ENCODE results near the gene CCL17.
"Not testable (repeated sequence)": the region's sequence is repeated elsewhere in the genome, so short reads cannot be mapped to it uniquely, and the experiment has no call there.

Gene CCL17

DNA sequence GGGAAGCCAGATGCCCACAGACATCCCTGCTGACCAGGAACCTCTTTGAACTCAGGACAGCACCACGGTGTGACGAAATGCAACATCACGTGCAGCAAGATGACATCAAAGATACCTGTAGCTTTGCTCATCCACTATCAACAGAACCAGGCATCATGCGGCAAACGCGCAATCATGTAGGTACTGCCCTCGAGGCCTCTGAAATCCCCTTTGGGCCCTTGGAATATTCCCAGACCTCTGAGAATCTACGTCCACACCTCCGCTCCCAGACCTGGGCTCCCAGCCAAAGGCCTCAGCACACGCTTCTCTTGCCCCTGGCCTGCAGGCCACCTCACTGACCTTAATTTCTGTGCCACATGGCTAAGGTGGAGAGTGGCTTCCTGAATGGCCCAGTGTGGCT is 25.0 kb upstream of the CCL17 start:
- DNase-seq = no peak

DNA sequence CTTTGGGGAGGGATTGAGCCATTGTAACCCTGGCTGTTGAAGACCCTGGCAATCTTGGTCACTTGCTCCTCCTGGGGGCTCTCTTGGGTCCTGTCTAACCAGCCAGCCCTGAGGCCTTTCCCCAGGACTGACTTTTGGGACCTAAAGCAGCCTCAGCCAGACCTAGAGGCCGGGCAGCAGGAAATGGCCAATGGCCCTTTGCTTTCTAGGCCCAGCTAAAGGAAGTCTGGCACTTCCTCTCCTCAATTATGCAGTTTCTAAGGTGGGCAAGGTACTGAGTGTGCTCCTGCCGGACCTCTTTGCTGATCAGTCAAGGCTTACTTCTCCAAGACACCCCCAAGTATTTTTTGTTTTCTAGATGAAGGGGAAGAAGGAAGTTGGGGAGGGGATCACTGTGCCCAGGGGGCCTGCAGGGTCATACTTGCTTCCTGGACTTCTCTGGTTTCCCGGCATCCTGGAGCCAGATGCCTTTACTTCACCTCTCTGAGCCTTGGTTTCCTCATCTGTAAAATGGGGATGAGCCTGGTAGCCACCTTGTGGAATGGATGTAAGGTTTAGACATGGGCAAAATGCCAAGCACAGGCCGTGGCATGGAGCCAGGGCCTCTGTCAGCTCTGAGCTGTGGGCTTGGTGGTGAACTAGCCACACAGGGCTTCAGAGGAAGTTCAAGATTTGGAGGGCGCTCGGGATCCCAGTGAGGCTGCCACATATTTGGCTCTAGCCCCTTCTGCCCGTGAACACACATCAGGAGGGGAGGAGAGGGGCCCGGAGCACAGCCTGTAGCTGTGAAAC is 23.7 kb upstream of the CCL17 start:
- DNase-seq = peak in 1 of 2 donors; percentile 6

DNA sequence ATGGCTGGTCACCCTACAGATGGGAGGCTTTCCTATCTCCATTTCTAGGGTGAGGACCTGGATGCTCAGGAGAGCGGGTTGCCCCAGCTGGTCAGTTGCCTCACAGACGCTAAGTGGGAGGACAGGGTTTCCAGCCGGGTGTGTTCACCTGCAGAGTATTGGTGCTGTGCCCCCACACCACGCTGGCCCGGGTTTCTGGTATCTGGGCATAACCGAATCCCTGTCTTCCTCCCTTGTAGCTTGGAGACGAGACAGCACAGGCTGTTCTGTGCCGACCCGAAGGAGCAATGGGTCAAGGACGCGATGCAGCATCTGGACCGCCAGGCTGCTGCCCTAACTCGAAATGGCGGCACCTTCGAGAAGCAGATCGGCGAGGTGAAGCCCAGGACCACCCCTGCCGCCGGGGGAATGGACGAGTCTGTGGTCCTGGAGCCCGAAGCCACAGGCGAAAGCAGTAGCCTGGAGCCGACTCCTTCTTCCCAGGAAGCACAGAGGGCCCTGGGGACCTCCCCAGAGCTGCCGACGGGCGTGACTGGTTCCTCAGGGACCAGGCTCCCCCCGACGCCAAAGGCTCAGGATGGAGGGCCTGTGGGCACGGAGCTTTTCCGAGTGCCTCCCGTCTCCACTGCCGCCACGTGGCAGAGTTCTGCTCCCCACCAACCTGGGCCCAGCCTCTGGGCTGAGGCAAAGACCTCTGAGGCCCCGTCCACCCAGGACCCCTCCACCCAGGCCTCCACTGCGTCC is 22.6 kb upstream of the CCL17 start:
- no peak for DNase-seq

DNA sequence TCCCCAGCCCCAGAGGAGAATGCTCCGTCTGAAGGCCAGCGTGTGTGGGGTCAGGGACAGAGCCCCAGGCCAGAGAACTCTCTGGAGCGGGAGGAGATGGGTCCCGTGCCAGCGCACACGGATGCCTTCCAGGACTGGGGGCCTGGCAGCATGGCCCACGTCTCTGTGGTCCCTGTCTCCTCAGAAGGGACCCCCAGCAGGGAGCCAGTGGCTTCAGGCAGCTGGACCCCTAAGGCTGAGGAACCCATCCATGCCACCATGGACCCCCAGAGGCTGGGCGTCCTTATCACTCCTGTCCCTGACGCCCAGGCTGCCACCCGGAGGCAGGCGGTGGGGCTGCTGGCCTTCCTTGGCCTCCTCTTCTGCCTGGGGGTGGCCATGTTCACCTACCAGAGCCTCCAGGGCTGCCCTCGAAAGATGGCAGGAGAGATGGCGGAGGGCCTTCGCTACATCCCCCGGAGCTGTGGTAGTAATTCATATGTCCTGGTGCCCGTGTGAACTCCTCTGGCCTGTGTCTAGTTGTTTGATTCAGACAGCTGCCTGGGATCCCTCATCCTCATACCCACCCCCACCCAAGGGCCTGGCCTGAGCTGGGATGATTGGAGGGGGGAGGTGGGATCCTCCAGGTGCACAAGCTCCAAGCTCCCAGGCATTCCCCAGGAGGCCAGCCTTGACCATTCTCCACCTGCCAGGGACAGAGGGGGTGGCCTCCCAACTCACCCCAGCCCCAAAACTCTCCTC is 21.9 kb upstream of the CCL17 start:
- DNase-seq = no peak

DNA sequence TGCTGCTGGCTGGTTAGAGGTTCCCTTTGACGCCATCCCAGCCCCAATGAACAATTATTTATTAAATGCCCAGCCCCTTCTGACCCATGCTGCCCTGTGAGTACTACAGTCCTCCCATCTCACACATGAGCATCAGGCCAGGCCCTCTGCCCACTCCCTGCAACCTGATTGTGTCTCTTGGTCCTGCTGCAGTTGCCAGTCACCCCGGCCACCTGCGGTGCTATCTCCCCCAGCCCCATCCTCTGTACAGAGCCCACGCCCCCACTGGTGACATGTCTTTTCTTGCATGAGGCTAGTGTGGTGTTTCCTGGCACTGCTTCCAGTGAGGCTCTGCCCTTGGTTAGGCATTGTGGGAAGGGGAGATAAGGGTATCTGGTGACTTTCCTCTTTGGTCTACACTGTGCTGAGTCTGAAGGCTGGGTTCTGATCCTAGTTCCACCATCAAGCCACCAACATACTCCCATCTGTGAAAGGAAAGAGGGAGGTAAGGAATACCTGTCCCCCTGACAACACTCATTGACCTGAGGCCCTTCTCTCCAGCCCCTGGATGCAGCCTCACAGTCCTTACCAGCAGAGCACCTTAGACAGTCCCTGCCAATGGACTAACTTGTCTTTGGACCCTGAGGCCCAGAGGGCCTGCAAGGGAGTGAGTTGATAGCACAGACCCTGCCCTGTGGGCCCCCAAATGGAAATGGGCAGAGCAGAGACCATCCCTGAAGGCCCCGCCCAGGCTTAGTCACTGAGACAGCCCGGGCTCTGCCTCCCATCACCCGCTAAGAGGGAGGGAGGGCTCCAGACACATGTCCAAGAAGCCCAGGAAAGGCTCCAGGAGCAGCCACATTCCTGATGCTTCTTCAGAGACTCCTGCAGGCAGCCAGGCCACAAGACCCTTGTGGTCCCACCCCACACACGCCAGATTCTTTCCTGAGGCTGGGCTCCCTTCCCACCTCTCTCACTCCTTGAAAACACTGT is 21.0 kb upstream of the CCL17 start:
- DNase-seq = no peak

DNA sequence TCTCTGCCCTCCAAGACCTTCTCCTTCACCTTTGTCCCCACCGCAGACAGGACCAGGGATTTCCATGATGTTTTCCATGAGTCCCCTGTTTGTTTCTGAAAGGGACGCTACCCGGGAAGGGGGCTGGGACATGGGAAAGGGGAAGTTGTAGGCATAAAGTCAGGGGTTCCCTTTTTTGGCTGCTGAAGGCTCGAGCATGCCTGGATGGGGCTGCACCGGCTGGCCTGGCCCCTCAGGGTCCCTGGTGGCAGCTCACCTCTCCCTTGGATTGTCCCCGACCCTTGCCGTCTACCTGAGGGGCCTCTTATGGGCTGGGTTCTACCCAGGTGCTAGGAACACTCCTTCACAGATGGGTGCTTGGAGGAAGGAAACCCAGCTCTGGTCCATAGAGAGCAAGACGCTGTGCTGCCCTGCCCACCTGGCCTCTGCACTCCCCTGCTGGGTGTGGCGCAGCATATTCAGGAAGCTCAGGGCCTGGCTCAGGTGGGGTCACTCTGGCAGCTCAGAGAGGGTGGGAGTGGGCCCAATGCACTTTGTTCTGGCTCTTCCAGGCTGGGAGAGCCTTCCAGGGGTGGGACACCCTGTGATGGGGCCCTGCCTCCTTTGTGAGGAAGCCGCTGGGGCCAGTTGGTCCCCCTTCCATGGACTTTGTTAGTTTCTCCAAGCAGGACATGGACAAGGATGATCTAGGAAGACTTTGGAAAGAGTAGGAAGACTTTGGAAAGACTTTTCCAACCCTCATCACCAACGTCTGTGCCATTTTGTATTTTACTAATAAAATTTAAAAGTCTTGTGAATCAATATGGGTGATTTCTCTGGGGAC is 20.1 kb upstream of the CCL17 start:
- DNase-seq = peak in 1 of 2 donors; percentile 25

DNA sequence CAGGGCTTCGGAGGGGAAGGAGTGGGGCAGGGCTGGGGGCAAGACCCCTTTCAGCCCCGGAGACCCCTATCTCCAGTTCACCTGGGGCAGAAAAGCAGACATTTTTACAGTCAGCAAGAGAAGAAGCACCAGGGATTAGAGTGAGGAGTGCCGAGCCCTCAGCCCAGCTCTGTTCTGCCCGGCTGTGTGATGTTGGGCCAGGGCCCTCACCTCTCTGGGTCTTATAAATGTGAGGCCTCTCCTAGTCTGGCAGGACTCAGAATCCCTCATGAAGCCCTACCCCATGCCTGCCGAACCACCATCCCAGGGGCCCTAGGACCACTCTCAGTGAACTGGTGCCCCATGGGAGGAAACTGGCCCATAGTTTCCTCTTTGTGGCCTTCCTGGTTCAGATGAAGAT is 19.5 kb upstream of the CCL17 start:
- DNase-seq = no peak

DNA sequence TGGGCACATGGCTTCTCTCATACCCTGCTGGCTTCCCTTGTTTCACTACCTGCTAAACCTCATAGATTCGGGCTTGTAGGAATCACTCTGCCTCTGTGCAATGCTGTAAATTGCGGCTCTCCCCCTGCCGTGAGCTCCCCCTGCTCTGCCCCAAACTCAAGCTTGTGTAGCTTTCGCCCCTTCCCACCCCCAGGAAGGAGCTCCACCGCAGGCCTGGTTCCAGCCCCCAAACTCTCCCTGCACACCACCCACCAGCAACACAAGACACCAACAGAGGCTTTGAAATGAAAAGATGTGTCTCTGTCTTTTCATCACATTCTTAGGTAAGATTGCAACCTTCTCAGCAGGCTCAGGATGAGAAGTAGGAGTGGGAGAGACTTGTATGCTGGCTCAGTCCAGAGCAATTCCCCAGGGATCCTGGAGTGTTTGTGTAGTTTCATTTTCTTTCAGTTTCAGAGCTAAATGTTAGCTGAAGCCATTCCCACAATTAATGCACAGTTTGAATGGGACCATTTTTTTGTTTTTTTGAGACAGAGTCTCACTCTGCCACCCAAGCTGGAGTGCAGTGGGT is 18.1 kb upstream of the CCL17 start:
- no peak for DNase-seq

- DNase-seq = no peak
Measured at GRCh38 chr16:57387598-57388354, 16.8 kb upstream of the CCL17 start.

DNA sequence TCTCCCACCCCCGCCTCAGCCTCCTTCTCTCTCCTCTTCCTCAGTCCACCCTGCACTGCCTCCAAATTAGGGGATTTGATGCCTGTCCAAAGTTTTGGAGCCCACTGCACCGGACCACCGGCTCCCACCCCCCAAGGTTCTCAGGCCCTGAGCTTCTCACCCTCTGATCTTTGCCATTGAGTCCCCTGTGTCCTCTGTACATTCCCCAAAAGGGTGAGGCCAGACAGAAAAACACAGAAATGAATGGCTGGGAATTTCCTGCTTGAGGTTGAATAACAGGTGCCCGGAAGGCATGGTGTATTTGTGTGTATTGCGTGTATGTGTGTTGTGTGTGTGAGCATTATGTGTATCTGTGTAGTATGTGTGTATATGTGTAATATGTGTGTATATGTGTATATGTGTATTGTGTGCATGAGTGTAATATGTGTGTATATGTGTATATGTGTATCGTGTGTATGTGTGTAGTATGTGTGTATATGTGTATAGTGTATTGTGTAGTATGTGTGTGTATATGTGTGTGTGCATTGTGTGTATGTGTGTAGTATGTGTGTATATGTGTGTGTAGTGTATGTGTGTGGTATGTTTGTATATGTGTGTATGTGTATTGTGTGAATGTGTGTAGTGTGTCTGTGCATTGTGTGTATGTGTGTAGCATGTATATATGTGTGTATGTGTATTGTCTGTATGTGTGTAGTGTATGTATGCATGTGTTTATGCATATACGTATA is 16.0 kb upstream of the CCL17 start:
- DNase-seq = no peak

DNA sequence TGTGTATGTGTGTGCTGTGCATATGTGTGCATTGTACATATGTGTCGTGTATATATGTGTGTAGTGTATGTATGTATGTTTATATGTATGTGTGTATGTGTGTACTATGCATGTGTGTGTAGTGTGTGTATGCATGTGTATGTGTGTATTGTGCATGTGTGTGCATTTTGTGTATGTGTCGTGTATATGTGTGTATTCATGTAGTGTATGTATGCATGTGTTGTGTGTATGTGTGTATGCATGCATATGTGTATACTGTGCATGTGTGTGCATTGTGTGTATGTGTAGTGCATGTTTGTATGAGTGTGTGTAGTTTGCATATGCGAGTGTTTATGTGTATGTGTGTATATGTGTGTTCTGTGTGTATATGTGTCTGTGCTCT is 15.5 kb upstream of the CCL17 start:
- no peak for DNase-seq

DNA sequence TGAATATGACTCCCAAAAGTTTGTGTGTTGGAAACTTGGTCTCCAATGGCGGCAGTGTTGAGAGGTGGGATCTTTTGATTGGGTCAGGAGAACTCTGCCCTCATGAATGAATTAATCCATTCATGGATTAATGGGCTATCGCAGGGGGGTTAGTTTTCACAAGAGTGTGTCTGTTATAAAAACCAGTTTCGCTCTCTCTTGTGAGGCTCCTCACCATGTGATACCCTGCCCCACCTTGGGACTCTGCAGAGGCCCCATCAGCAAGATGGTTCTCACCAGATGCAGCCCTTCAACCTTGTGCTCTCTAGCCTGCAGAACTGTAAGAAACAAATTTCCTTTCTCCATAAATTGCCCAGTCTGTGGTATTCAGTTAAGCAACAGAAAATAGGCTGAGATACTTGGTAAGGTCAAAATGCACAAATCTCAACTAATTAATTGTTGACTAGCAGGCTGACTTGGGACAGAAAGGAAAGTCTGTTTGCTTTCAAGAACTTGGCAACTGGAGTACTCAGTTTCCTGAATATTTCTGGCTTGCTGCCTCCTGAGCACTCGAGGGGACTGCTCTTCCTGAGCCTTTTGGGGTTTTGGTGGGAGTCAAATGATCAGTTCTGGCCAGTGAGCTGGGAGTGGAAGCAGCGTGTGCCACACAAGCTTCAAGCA is 13.8 kb upstream of the CCL17 start:
- no peak for DNase-seq

DNA sequence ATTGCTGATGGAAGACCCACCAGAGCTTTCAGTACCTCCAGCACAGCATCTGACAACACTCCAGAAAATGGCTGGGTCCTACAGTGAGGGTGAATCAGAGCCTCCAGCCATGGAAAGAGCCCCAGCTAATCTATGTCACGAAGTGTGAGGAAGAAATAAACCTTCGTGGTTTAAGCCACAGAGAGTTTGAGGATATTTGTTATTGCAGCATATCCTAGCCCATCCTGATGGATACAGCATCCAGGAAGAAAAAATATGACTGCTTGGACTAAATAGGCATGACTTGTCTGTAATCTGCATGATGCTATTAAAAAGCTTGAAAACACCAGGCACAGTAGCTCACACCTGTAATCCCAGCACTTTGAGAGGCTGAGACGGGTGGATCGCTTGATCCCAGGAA is 13.3 kb upstream of the CCL17 start:
- DNase-seq = no peak

DNA sequence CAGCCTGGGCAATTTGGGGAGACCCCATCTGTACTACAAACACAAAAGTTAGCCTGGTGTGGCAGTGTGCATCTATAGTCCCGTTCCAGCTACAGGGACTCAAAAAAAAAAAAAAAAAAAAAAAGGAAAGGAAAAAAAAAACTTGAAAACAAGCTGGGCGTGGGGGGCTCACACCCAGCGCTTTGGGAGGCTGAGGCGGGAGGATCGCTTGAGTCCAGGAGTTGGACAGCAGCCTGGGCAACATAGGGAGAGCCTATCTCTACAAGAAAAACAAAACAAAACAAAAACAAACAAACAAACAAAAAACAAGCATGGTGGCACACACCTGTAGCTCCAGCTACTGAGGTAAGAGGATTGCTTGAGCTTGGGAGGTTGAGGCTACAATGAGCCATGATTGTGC is 12.9 kb upstream of the CCL17 start:
- DNase-seq = no peak

- DNase-seq = no peak
Measured at GRCh38 chr16:57392694-57393093, 11.9 kb upstream of the CCL17 start.

- no peak for DNase-seq
Measured at GRCh38 chr16:57394444-57394843, 10.1 kb upstream of the CCL17 start.

GRCh38 chr16:57395026-57395425 is 9.5 kb upstream of the CCL17 start:
- no peak for DNase-seq

DNA sequence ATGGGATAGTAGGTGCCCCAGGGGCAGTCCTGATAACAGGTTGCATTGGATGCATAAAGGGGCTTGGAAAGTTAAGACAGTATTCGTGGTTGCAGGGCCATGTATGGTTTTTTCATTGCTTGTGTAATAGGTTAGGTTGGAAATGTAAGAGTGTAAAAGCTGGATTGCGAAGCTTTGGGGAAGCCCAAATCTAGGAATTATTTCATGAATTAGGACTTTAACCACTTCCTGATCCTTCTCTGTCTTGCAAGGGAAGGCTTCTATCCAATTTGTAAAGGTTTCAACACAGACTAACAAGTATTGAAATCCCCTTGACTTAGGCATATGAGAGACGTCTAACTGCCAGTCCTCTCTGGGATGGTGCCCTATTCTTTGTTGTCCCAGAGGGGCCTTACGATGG is 7.8 kb upstream of the CCL17 start:
- DNase-seq = no peak

GRCh38 chr16:57397493-57397892 is 7.1 kb upstream of the CCL17 start:
- not testable (repeated sequence) for DNase-seq

Measured in CD4-positive, alpha-beta T cell treated with Interferon alpha-2 for 1 hour (primary cell).